Measurements from ENCODE around the gene QKI. TPM values are rescaled to one million over a fixed set of nuclear protein-coding genes. Genes with fewer than 3 reads are reported as not detected.

Gene QKI
- total RNA-seq, 4 donors from 2014 or later, result 8.4 to 107 (median 37.1) TPM

GRCh38 chr6:163627274-163628062 is 212.9 kb downstream of the QKI start:
- H3K4me3 ChIP-seq, result no peak overlapping the region
- TF ChIP-seq CTCF (IDR thresholded peaks at IDR 0.05) (no peak), POLR2A (IDR thresholded peaks at IDR 0.05) (no peak)

More at GRCh38 chr6:163627274-163628062, 212.9 kb downstream of the QKI start:
- Histone ChIP-seq H3K9me3 (peaks cover 0 to 17% (median 0%) of the 10 kb centered on the region in 4 donors), H3K27ac (no peak overlapping the region), H3K27me3 (no peaks in the 10 kb centered on the region), H3K4me1 (no peaks in the 10 kb centered on the region), H3K36me3 (no peaks in the 10 kb centered on the region)
- no peak for DNase-seq
